HTERT RPE-1 (cell line): ENCODE data around the gene SLC7A8.

Source experiments
- in situ Hi-C: fragments of 300-500 bp; cut with MboI; formaldehyde crosslinking; loops from 4 replicates; pipeline ENCODE4 v1.14.3; 2020; ENCODE audit warnings: low sequenced_read_pairs

The SLC7A8 gene

DNA sequence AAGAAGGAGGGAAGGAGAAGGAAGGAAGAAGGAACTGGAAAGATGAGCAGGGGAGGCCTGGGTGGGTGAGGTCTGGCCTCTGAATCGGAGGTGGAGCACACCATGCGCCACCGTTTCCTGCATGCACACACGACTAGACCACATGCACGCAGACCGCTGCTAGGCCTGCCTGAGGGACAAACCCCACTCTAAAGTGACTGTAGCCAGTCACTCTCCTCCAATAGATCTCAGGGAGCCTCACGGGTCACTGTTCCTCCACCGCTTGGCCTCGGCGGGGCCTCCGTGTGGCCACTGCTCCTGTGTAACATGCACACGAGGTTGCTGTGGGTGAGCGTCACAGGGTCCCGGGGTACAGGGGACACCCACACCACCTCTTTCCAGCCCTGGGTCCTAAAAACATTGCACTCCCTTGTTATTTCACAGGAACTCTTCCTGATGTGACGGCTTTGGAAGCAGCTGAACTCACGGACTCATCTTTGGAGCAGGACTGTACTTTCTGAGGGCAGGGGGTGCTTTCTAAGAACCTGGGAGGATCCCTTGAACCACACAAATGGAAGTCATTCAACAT lies 46.8 kb downstream of the SLC7A8 start:
- in situ Hi-C loops = no loop called here

DNA sequence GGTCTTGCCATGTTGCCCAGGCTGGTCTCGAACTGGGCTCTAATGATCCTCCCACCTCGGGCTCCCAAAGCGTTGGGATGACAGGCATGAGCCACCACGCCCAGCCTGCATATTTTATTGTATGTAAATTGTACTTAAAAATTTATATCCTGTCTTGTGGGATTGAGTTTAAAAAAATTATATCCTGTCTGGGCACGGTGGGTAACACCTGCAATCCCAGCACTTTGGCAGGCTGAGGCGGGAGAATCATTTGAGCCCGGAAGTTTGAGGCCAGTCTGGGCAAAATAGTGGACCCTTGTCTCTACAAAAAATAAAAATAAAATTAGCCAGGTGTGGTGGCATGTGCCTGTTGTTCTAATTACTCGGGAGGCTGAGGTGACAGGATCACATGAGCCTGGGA lies 50.5 kb downstream of the SLC7A8 start:
- in situ Hi-C loops = no loop called here

DNA sequence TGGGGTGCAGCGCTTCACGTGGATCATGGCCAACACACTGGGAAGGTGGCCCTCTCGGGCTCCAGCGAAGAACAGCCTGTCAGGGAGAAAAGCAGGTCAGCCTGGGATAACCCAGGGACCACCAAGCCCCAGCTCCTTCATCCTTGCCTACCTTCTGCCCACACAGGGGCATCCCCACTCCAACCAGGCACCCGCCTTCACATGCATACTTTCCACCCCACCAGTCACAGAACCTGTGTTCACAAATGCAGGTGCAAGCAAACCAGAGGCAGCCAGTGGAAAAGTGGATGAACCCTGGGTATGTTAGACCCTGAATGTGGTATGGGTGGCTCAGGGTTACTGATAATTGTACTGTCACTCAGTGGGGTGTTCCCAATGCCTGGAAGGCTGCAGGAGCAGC lies 52.0 kb downstream of the SLC7A8 start:
- in situ Hi-C loops = no loop called here

DNA sequence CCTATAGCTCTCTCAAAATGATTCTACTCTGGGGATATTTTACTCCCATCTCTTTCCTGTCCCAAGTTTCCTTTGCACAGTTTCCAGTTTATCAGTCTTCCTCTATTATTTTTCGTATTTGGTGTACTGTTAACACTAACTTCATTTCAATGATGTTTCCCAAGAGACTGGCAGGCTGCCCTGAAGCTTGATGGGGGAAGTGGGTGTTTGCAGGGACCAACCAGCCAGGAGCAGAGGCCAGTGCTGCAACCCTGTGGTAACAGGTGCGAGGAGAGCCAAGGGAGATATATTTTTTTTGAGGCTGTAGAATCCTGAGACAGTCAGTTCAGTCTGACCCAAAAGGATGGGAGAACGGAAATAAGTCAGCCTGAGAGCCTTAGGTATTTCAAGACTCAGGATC lies 52.6 kb downstream of the SLC7A8 start:
- in situ Hi-C loops = no loop called here

DNA sequence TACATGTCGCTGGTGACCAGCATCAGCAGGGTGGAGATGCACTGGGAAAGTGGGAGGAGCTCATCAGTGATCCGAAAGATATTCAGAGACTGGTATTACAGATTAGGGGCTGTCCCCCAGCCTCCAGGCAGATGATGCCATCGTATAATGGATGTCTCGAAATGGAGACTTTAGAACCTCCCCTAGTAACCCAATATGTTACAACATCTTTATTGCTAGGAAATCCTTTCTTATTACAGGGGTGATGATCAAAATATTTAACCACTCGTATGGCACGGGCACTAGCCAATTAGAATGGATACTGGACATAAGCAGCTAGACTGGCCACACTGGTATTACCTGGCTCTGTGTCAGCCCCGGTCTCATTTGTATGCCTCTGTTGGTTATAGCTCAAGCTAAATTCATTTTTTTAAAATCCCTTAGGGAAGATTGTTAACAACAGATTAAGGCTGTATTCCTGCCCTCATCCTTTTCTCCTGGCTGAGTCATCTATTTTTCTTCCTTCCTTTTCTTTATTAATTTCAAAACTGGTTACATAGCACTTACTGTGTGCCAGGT lies 53.6 kb downstream of the SLC7A8 start:
- in situ Hi-C loops = no loop called here

DNA sequence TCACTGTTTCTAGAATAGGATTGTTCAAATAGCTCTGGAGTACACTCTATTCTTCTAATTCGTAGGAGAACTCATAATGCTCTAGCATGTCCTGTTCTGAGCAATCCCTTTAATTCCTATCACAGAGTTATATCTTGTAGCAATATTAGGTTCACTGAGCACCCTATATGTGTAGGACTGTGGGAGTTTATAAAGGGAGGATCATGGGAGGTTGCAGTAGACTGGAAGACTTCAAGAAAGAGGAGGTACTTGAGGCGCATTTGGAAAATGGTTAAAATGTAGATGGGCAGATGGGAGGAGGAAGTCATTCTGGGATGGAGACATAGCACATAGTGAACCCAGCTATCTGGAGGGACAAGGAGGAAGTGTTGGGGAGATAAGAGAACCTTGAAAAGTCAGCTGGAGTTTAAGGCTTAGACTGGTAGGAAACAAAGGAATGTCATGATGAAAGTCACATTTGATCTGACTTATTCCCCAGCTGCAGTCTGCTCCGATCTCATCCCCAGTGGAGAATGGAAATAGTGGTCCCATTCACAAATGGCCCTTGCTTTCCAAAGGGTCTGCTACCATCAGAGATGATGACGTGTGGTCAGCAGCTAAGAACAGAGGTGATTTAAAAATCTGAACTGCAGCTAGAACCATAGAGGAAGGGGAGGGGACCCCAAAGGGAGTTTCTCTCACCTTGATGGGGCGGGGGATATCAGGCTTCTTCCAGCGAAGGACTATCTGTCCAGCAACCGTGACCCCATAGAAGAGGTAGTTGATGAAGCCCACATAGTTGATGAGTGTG lies 54.3 kb downstream of the SLC7A8 start:
- in situ Hi-C loops = no loop called here

DNA sequence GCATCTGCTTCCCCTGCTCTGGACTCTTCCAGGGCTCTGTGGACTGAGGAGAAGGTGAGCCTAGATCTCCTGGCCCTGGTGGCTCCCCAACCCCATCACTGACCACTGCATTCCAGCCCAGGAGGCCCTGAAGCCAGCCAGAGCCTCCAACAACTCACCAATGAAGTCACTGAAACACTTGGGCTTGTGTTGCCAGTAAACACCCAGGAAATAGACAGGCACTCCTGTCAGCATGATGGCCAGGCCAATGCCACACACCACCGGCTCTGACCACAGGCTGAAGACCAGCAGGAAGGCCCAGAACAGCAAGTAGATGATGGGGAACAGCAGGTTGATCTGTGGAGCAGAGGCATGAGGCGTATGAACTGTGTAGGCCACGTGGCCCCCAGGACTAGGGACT lies 55.6 kb downstream of the SLC7A8 start:
- in situ Hi-C loops = no loop called here

DNA sequence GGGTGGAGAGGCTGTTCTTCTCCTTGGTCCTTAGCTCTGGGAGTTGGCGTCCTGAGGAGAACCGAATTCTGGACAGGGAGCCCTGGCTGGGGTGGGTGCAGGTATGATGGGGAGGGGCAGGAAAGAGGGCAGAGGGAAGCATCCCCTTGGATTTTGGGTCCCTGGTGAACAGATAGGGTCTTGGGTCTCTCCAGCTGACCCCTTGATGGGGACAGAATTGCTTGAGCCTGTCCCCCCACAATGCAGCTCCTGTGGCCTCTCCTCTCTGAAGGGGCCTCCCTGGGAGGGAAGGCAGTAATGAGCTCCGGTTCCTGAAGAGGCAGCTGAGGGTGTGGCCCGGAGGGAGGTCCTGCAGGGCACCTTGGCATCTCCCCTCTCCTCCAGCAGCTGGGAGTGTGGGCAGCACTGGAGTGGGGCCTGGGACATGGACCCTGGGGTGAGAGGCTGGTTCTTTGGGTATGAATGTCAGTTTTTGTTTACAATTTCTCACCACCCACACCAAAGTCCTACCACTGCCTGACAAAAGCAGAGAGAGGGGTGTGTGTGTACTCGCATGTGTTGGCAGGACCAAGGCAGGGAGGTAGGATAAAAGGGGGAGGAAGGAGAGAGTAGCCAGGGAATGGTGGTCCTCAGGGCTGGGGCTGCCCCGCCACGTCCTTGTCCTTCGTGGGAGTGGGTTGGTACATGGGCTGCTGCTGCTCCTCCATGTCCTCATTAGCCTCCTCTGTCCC lies 56.7 kb downstream of the SLC7A8 start:
- in situ Hi-C loops = no loop called here

DNA sequence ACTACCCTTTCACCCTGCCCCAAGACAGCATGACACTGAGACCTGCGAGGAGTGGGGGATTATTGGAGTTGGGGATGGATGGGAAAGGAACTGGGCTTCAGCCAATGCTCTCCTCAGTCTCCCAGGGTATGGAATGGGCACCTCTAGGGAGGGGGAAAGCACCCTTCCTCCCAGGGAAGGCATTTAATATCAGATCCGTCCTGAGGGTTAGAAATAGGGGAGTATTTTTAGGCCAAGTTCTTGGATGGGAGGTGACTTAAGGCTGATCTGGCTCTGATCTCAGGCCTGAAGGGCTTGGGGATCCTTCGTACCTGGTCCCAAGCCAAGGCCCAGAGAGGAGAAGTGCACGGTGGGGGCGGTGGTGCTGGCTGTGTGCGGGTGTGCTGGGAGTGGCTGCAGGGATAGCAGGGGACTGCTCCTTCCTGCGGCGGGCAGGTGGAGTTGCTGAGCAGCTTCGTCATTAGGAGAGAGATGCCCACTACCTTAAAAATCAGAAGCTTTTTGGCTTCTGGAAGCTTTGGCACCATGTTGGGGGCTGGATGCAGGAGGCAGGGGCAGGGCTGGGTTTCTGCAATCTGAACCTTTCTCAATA lies 57.4 kb downstream of the SLC7A8 start:
- in situ Hi-C loops = no loop called here

DNA sequence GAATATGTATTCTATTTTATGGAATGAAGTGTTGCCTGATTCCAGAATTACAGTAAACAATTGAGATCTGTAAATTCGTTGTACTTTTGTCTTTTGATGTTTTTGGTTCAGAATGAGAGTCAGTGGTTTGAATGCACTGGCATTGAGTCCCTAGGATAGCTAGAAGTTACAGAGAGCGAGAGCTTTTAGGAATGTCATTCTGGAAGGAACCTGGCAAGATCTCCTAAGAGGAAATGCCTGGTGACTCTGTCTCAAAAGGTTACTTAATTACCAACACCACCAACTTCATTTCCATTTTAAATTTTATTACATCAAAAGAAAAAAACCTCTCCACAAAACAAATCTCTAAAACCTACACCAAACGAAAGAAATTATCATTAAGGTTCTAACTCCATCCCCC lies 58.4 kb downstream of the SLC7A8 start:
- in situ Hi-C loops = no loop called here

DNA sequence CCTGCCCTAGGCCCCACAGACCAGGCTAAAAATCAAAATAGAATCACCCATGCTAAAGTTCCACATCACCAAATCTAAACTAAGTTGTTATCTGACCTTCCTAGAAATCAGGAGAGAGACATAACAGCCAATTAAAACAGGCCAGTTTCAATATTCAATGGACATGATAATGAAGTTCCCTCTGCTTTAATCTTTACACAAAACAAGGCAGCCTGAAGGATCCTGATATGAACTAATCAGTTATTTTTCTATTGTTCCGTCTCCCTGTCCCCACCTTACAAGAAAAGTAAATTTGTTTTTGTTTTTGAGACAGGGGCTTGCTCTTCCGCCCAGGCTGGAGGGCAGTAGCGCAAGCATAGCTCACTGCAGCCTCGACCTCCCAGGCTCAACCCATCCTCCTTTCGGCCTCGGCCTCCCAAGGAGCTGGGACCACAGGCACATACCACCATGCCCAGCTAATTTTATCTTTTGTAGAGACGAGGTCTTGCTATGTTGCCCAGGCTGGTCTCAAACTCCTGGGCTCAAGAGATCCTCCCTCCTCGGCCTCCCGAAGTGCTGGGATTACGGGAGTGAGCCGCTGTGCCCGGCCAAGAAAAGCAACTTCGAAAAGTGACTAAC lies 59.0 kb downstream of the SLC7A8 start:
- in situ Hi-C loops = no loop called here

DNA sequence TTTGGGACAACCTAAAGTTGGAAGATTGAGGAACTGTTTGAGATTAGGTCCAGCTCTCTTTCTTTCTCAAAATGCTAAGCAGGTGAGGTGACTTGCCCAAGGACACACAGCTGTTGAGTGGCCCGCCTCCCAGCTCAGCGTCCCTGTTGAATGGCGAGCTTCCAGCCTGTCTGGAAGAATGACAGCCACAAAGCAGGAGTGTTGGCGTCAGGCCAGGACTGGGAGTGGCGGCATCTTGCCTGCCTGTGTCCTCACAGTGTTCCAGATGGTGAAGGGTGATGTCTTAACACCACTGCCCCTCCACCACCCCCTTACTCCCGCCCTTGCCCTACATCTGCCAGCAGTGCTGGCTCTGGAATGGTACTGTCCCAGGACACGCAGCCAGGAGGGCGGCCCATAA lies 60.0 kb downstream of the SLC7A8 start:
- in situ Hi-C loops = no loop called here

DNA sequence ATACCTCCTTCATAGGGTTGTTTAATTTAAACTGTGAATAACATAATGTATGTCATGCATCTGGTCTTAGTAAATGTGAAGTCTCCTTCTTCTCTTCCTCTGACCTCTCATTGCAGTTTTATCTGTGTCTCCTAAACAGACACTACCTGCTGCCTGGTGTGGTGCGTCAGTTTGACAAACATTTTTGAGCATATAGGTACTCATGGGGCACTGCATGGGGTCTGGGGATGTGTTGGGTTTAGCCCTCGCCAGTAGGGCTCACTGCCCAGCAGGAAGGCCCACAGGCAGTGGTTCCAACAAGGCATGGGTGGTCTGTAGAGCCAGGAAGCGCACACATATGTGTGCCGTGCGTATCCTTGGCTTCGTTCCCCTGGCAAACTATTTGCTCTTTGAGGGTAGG lies 61.4 kb downstream of the SLC7A8 start:
- in situ Hi-C loops = no loop called here

DNA sequence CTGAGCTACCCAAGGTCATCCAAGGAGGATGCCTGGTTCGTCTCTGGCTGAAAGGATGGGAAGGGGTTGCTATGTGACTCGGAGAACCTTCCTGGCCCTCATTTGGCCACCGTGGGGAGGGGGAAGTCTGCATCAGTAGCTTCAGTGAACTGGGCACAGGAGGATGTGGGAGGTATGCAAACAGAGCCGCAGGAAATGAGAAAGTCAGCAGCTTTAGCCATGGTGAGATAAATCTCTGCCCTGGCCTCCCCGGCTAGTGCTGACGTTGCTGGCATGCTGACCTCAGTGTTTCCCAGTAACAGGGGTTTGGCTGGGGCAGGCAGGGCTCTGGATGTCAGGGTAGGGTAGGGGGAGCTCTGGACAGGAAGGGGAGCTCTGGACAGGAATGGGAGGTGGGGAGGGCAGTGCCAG lies 62.1 kb downstream of the SLC7A8 start:
- in situ Hi-C loops = no loop called here

DNA sequence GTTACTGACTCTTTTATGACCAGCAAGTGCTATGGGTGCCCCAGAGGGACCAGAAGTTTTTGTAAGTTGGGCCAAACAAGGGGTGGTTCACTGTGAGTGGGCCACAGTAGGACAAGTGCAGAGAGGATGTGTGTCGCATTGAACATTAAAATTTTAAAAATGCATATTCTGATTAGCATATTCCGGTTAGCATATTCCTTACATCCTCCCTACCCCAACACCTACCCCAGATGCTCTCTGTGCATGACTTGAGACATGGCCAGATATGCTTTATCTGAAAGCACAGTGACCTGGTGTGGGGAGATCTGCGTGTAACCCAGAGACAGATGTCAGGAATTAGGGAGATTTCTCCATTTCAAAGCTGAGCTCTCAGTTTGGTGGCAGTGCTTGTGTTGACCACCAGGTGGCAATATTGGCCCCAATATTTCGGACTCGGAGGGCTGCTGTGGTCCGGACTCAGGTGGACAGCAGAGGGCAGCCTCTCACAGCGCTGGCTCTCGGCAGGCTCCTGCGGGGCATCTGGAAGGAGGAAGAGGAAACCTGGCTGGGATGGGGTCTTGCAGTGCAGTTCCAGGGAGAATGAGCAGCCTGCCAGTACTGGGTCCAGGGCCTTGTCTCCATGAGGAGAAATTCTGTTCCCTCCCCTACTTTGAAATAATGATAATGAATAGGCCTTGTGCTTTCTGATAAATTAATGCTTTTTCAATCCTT lies 62.8 kb downstream of the SLC7A8 start:
- in situ Hi-C loops = no loop called here

DNA sequence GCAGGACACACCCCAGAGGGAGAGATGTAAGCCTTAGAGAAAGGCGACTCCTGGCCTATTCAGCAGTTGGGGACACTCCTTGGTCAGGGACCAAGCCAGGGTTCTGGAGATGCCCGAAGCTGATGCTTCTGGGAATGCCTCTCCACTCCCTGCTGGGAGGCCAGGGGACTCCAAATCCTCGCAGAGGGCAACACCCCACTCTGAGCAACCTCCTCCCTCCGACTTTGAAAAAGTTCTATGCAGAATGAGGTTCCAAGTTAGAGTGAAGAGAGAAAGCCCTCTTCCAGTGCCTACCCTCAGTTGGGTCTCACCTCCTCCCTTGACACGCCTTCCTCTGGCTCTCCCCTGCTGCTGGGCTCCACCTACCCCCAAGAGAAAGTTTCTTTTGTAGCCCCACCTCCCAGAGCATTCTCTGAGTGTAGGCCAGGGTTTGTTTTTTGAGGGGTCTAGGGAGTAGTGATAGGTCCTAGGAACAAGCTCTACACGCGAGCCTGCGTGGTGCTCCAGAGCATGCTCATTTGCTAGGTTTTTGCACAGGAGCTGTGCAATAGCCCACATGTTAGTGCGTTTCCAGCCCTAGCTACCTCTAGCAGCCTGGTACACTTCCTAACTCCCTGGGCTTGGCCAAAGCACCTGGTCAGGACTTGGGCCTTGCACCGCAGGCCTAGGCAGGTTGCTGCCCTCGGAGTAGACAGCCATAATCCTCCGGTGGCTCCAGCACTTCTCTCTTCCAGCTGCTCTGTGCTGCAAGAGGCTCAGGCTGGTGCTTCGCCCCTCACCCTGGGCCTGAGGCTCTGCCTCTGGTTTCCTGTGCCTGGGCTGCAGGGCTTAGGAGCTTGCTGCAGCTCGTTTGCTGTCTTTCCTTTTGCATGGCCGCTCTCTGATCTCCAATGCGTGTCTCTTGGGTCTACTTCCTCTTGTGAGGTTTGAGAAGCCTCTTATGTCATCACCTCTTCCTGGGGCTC lies 63.8 kb downstream of the SLC7A8 start:
- in situ Hi-C loops = no loop called here

DNA sequence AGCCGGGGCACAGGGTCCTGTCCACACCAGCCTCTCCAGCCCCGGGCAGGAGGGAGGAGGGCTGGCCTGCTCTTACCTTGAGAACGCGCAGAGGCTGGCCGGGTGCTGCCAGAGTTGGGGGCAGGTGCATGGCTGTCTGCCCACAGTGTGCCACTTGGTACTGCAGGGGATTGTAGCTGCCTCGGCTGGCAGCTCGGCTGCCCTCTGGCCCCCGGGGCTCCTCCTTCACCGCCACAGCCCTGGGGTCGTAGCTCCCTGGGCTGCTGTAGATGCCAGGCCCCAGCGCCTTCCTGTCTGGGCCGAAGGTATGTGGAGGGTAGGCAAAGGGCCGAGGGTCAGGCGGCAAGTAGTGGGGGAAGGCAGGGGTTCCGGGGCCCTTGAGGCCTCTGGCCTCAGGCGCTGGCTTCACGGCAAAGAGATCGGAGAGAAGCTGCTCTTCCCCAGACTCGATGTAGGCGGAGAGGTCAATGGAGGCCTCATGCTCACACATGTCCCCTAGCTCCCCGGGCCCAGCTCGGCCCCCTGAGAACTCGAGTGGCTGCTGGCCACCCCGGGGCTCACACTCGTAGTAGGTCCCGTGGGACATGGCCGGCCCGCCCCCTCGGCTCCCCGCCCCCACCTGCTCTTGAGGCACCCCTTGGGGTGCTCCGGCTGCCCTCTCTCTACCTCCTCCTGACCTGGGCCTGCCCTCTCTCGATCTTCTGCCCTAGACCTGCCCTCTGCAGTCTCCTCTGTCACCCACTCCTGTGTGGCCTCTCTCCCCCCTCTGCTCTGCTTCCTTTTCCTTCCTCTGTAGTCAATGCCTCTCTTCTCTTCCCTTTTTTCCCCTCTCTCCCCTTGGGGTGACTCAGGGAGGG lies 64.7 kb downstream of the SLC7A8 start, which contains the start of gene CEBPE:
CEBPE (minus strand) TSS at position 750 of the 857 bp plus-strand sequence; CDS start at position 586, 164 bp downstream.
- in situ Hi-C loops = no loop called here

DNA sequence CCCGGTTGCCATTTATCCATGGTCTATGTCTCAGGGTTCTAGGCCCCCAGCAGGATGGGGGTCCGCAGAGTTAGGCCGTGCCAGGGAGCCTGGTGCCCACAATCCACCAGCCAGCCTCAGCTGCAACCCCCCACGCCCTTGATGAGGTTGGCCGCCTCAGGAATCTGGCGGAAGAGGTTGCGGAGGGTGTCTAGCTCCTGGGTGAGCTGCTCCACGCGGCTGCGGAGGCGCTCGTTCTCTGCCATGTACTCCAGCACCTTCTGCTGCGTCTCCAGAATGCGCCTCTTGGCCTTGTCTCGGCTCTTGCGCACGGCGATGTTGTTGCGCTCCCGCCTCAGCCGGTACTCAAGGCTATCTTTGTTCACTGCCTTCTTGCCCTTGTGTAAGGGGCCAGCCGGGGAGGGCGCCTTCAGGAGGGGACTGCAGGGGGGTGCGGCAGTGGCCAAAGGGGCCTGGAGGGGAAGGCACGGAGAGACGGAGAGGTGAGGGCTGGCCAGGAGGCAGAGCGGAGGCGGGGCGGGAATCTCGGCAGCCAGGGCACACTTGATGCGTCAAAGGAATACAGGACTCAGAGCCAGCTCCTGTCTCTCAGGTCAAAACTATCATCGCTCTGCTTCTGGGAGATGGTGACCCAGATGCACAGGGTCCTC lies 66.0 kb downstream of the SLC7A8 start:
- in situ Hi-C loops = no loop called here
